Measurements from ENCODE around the gene CMSS1.

The CMSS1 gene

DNA sequence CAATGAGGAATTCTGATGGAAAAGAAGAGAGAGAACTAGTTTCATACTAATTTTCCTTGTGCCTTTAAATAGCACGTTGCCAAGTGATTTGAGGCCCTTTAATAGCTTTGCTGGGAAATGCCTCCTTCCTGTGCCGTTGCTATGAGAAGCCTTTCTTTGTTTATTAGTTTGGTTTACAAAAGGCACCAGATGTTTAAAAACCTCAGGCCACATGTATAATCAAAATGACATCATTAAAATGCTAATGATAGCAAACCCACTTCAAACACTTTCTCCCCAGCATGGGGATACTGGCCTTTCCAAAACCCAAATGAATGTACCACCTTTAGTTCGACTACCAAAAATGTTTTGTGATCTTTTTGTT lies 393.1 kb downstream of the CMSS1 start:
- TF ChIP-seq ZFX (IDR thresholded peaks at IDR 0.05) = no peak
- TF ChIP-seq, protein P1, sequence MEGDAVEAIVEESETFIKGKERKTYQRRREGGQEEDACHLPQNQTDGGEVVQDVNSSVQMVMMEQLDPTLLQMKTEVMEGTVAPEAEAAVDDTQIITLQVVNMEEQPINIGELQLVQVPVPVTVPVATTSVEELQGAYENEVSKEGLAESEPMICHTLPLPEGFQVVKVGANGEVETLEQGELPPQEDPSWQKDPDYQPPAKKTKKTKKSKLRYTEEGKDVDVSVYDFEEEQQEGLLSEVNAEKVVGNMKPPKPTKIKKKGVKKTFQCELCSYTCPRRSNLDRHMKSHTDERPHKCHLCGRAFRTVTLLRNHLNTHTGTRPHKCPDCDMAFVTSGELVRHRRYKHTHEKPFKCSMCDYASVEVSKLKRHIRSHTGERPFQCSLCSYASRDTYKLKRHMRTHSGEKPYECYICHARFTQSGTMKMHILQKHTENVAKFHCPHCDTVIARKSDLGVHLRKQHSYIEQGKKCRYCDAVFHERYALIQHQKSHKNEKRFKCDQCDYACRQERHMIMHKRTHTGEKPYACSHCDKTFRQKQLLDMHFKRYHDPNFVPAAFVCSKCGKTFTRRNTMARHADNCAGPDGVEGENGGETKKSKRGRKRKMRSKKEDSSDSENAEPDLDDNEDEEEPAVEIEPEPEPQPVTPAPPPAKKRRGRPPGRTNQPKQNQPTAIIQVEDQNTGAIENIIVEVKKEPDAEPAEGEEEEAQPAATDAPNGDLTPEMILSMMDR (conservative IDR thresholded peaks at IDR 0.05) = no peak
- no peak overlapping the region for H3K27ac ChIP-seq

DNA sequence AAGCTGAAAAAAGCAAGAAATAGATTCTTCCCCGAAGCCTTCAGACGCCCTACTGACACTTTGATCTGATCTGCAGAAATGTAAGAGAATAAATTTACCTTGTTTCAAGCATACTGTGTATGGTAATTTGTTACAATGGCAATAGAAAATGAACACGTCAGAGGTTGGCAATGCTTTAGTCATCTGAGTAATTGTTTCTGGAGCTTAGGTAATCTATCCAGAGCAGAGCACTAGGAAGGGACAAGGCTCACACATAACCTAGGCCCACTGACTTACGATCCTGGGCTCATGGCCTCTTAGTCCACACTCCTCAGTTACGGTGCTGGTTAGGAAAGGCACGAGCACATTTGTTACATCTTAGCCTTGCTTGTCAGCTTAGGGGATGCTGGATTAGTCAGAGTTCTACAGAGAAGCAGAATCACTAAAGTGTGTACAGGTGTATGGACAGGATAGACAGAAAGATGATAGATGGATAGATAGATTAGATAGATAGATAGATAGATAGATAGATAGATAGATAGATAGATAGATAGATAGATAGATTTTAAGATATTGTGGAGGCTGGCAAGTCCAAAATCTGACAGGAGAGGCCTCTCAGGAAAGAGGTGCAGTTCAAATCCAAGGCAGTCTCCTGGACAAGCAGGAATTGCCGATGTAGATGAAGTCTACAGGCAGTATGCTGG lies 396.4 kb downstream of the CMSS1 start:
- TF ChIP-seq, protein P1 (conservative IDR thresholded peaks at IDR 0.05) = no peak
- TF ChIP-seq ZFX (IDR thresholded peaks at IDR 0.05) = no peak
- H3K27ac ChIP-seq = no peak overlapping the region

DNA sequence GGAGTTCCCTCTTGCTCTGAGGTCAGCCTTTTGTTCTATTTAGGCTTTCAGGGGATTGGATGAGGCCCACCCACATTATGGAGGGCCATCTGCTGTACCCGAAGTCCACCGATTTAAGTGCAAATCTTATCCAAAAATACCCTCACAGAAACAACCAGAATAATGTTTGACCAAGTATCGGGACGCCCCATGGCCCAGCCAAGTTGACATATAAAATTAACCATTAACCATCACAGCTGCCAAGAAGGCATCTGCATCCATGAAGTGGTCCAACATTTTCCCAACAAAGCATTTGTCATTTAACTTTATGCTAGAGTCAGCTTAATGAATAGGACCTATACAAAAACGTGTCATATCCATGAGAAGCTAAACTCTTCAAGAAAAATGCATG lies 396.9 kb downstream of the CMSS1 start:
- no peak overlapping the region for H3K27ac ChIP-seq
- TF ChIP-seq ZFX (IDR thresholded peaks at IDR 0.05) = no peak
- TF ChIP-seq, protein P1 (conservative IDR thresholded peaks at IDR 0.05) = no peak

DNA sequence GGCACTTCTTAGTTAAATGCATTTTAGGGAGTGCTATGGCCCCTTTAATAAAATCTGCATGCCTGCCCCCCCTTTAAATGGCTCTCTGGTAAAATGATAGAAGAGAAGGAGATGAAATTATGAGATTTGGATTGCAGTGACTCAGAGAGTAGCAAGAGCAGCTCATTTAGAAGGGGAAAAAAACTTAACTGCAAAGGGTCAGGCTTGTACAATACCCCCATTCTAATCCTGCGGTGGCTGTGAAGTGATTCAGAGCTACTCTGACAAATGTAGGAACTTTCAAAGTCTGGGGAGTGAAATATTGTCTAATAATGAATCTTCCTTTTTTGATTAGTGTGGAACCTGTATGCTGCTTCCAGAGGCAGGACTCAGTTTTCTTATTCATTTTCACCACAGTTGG lies 399.1 kb downstream of the CMSS1 start:
- no peak overlapping the region for H3K27ac ChIP-seq
- TF ChIP-seq, protein P1 (conservative IDR thresholded peaks at IDR 0.05) = no peak
- TF ChIP-seq ZFX (IDR thresholded peaks at IDR 0.05) = no peak

DNA sequence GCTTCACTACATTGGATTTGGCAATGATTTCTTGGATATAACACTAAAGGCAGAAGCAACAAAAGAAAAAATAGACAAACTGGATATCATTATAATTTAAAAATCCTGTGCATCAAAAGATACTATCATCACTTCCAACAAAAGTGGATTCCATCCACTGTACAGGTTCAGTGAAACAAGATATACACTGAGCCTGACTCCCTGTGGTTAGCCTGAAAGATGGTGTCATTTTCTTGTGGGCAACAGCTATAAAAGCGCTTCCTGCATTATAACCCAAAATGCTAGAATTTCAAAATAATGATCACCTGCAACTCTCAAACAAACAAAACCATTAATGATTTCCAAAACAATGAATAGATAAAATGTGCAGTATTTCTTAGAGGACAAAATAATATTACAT lies 403.5 kb downstream of the CMSS1 start:
- no peak overlapping the region for H3K27ac ChIP-seq
- TF ChIP-seq, protein P1 (conservative IDR thresholded peaks at IDR 0.05) = no peak
- no peak for TF ChIP-seq ZFX (IDR thresholded peaks at IDR 0.05)

DNA sequence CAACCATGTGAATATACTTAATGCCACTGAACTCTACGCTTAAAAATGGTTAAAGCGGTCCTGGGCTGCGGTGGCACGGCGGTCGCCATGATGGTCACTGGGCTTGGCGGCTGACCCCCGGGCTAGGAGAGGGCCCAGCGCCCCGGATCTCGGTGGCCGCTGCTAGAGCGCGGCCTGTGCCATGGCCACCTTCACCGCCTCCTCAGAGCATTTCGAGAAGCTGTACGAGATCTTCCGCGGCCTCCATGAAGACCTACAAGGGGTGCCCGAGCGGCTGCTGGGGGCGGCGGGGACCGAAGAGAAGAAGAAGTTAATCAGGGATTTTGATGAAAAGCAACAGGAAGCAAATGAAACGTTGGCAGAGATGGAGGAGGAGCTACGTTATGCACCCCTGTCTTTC lies 407.5 kb downstream of the CMSS1 start:
- TF ChIP-seq, protein P1 (conservative IDR thresholded peaks at IDR 0.05) = no peak
- no peak for TF ChIP-seq ZFX (IDR thresholded peaks at IDR 0.05)
- no peak overlapping the region for H3K27ac ChIP-seq

DNA sequence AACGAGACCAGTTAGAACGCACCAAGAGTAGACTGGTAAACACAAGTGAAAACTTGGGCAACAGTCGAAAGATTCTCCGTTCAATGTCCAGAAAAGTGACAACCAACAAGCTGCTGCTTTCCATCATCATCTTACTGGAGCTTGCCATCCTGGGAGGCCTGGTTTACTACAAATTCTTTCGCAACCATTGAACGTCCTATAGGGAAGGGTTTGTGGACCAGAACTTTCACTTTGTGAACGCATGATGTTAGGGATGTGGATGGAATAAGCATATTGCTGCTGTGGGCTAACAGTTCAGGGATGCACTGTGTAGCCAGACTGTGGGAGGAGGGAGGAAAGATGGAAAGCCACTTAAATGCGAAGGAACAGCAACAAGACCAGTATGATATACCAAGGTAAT lies 408.2 kb downstream of the CMSS1 start:
- no peak for TF ChIP-seq ZFX (IDR thresholded peaks at IDR 0.05)
- TF ChIP-seq, protein P1 (conservative IDR thresholded peaks at IDR 0.05) = no peak
- no peak overlapping the region for H3K27ac ChIP-seq

All from C4-2B (cell line).